Activated CD8-positive, alpha-beta memory T cell treated with anti-CD3 and anti-CD28 coated beads, Interleukin-2, amount 50 U/mL, for 24 hours (primary cell): Measurements from ENCODE around the gene GUCY2C.

Experiments used
- DNase-seq: peaks from one replicate; pipeline ENCODE4 v3.0.0-alpha.2; 2020; ENCODE audit errors: extremely low read depth

GUCY2C gene

DNA sequence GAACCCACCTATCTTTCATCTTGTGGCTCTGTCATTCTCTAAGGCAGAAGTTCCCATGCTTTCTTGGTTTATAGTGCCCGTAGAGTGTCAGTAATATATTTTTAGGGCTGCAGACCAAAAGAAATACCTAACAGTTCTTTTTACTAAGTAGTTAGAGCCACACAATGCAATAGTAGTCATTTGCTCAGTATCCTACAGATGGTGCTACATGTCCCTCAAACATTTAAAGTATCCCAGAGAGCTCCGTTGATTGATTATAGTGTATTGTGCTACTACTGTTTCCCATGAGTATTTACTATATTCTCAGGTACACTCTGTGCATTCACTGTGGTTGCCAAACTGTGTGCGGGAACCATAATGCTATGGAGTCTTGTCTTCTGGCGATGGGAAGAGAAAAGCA, 124.0 kb downstream of the GUCY2C start:
- no peak for DNase-seq

DNA sequence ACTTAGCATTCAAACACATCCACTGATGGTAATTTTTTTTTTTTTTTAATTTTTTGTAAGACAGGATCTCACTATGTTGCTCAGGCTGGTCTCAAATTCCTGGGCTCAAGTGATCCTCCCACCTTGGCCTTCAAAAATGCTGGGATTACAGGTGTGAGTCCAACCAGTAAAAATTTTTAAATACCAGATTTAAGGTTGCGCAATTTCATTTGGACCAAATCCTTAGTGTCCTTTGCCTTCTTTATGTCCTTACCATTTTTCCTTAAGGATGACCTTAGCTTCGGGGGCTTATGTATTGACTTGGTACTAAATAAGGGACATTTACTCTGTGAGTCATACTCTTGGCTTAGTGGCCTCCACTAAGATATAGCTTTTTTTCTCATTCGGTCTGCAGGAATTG, 124.6 kb downstream of the GUCY2C start:
- DNase-seq = no peak

DNA sequence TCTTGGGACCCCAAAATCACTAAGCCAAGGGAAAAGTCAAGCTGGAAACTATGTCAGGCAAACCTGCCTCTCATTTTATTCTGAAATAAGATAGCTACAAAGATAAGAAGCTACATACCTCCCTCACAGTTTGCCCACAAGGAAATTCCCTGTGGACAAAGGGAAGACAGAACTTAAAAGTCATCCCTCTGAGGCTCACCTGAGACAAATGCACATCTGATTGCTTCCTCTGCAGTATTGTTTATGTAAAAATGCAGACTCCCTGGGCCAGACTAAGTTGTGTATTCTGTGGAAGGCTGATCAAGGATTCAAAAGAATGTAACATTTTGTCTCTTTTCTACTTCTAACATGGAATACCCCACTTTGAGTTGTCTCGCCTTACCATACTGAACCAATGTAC, 126.2 kb downstream of the GUCY2C start:
- no peak for DNase-seq

DNA sequence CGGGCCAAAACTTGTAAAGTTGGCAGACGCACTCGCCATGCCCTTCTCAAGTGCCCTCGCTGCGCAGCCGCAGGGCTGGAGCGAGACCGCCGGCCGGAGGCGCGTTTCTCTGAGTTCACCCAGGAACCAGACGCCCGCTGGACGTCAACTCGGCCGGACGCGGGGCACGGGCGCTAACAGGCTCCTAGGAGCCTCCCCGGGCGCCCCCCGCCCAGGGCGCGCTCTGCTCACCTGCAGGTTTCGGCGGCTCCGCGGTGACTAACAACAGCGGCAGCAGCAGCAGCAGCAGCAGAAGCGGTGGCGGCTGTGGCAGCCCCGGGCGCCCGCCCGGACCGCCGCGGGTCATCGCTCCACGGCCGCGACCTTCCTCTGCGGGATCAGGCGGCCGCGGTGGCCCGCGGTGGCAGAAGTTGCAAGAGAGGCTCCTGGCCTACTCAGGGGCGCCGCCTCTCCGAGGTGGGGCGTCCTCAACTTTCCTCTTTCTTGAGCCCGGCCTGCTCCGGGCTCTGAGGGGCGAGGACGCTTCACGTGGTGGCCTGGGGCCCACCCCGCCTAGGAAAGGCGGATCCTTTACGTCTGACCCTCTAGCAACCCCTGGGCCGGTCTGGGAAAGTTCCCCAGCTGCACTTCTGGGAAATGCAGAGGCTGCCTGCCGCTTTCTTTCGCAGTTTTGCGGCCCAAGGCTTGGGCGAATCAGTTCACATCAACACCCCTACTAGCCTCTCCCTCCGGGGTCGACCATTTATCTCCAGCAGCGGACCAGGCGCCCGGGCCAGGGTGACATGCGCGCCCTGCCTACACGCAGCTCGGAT, 128.8 kb downstream of the GUCY2C start, which contains the start of gene PLBD1:
Gene PLBD1, minus strand, starts transcription at position 533 of the 812 bp plus-strand sequence. Its CDS starts 187 bp downstream, at position 346.
- no peak for DNase-seq

DNA sequence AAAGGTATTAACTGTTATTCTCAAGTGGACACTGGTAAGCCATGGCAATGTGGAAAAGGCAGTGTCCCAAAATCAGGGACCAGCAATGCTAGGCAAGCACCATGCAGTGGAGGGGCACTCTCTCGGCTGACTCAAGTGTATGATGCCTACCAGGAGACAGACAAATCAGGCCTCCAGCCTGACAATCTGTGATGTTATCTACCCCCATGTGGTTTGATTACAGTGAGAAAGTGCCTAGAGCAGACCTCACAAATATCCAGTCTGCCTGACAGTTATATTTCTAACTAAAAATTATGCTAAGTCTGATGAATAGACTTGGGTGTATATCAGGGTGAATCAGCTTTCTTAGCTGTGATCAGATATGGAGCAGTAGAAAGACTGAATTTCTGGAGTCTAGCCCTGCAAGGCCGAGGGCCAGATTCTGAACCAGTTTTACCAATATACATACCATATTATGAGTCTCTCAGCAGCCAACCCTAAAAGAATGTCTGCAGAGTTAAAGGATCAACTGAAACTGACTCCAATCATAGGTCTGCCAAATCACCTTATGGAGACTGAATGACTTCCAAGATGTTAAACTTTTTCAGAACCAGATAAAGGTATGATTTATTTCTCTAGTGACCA, 132.0 kb downstream of the GUCY2C start:
- no peak for DNase-seq

DNA sequence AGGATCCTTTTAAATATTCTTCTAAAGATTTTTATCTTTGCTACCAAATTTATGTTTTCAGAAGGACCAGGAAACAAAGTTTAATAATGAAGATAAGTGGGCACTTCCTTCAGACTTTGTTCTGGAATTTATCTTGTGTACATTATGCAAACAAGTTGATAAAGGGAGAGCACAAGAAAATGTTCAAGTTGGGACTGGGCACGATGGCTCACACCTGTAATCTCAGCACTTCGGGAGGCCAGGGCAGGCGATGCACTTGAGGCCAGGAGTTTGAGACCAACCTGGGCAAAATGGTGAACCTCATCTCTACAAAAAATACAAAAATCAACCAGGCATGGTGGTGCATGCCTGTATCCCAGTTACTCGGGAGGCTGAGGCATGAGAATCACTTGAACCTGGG, 133.4 kb downstream of the GUCY2C start:
- no peak for DNase-seq
